Nephron (organoid): Measurements from ENCODE around the gene CELF4.

Source experiments
- H3K27ac Mint-ChIP-seq, 3 experiments: 2 replicates each; pipeline ENCODE4 v1.8.0; 2020; ENCODE audit warnings: mixed read lengths in 3 of 3, mild to moderate bottlenecking in 2 of 3, moderate library complexity in 1 of 3
- H3K27me3 Mint-ChIP-seq: 2 replicates; pipeline ENCODE4 v1.8.0; 2021; ENCODE audit warnings: low read depth, mild to moderate bottlenecking, moderate library complexity, mixed read lengths
- H3K36me3 Mint-ChIP-seq: 2 replicates; pipeline ENCODE4 v1.8.0; 2020; ENCODE audit warnings: low read depth, mixed read lengths
- H3K4me1 Mint-ChIP-seq: 2 replicates; pipeline ENCODE4 v1.8.0; 2020; ENCODE audit warnings: mixed read lengths
- H3K4me3 Mint-ChIP-seq, 3 experiments: 2 replicates each; pipeline ENCODE4 v1.8.0; 2020; ENCODE audit warnings: mild to moderate bottlenecking in 3 of 3, mixed read lengths in 3 of 3, moderate library complexity in 2 of 3
- H3K9me3 Mint-ChIP-seq: 2 replicates; pipeline ENCODE4 v1.8.0; 2020; ENCODE audit warnings: mixed read lengths
- TF ChIP-seq, protein P1 (sequence below), 3 experiments: fragments of 200-600 bp; sonication (generic); IDR thresholded peaks; one replicate each; pipeline ENCODE4 v1.5.0; 2021; ENCODE audit warnings: antibody characterized with exemption in 3 of 3; ENCODE audit not compliant: unreplicated experiment in 3 of 3

The CELF4 gene

DNA sequence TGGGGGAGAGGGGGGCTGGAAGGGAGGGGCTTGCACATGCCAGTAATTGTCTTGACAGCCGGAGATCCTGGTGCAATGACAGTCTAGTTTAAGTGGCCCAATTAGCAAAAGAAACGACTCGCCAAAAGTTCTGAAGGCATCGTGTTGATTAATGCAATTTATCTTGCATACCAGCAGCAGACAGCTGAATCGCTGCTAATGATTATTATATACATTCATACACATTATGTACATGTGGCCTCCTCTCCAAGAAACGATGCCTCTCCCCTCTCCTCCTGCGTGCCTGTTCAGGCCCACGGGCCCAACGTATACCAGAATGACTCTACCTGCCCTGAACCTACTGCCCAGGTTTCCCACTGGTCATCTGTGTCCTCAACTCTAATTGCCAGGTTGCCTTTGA is 214.5 kb downstream of the CELF4 start:
- Mint-ChIP-seq H3K4me3 (no peak overlapping the region), H3K27ac (no peak overlapping the region), H3K36me3 (no peaks in the 10 kb centered on the region), H3K4me1 (no peaks in the 10 kb centered on the region), H3K9me3 (no peaks in the 10 kb centered on the region), H3K27me3 (peaks cover 20% of the 10 kb centered on the region)
- TF ChIP-seq, protein P1, sequence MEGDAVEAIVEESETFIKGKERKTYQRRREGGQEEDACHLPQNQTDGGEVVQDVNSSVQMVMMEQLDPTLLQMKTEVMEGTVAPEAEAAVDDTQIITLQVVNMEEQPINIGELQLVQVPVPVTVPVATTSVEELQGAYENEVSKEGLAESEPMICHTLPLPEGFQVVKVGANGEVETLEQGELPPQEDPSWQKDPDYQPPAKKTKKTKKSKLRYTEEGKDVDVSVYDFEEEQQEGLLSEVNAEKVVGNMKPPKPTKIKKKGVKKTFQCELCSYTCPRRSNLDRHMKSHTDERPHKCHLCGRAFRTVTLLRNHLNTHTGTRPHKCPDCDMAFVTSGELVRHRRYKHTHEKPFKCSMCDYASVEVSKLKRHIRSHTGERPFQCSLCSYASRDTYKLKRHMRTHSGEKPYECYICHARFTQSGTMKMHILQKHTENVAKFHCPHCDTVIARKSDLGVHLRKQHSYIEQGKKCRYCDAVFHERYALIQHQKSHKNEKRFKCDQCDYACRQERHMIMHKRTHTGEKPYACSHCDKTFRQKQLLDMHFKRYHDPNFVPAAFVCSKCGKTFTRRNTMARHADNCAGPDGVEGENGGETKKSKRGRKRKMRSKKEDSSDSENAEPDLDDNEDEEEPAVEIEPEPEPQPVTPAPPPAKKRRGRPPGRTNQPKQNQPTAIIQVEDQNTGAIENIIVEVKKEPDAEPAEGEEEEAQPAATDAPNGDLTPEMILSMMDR (IDR thresholded peaks at IDR 0.05; ENCODE audit: unreplicated experiment in 3 of 3) = no peak

DNA sequence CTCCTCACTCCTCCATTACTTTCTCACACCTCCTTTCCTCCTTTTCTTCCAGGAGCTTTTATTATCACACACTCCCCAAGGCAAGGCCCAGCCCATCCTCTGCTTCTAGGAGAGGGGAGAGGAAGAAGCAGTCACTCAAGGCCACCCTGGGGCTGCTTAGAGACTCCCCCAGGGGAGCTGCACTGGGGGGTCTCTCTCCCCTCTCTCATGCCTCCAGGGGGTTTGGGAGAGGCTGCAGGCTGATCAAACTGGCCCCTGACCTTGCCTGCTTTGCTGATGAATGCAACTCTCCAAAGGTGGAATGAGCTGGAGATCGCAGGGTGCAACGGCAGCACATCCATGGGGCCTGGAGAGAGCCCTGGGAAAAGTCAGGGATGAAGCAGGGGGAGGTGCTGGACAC is 216.9 kb downstream of the CELF4 start:
- Mint-ChIP-seq H3K4me3 (no peak overlapping the region), H3K27ac (no peak overlapping the region), H3K9me3 (no peaks in the 10 kb centered on the region), H3K36me3 (no peaks in the 10 kb centered on the region), H3K27me3 (peaks cover 31% of the 10 kb centered on the region), H3K4me1 (no peaks in the 10 kb centered on the region)
- TF ChIP-seq, protein P1 (IDR thresholded peaks at IDR 0.05; ENCODE audit: unreplicated experiment in 3 of 3) = no peak

DNA sequence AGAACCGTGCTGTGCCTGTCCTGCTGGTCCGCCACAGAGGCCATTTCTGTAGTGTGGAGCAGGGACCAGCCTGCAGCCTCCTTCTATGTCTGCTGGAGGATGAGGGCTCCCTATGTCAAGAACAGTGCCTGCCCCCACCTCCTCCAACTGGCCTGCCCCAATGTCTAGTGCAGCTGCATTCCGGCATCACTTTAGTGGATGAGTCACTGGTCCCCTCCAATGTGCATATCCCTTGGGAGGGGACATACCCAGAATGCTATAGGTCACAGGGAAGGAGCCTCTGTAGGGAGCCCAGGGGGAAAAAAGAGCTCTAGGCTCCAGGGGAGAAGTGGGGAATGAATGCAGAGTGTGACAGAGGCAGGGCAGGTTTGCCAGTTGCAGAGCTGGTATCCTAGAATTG is 219.6 kb downstream of the CELF4 start:
- Mint-ChIP-seq H3K9me3 (no peaks in the 10 kb centered on the region), H3K4me3 (no peak overlapping the region), H3K36me3 (no peaks in the 10 kb centered on the region), H3K27me3 (peaks cover 32% of the 10 kb centered on the region), H3K4me1 (no peaks in the 10 kb centered on the region), H3K27ac (no peak overlapping the region)
- TF ChIP-seq, protein P1 (IDR thresholded peaks at IDR 0.05; ENCODE audit: unreplicated experiment in 3 of 3) = no peak

DNA sequence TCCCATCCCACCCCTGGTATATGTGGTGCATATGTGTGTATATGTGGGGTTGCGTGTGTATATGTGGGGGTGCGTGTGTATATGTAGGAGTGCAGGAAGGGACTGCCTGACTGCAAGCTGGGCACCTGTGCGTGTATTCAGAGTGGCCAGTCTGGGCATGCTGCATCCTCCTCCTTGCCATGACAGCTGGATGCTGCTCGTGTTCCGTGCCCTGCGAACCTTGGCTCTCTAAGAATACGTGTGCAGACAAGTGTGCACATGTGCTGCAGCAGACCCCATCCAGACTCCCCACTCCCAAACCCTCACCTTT is 222.1 kb downstream of the CELF4 start:
- Mint-ChIP-seq H3K9me3 (no peaks in the 10 kb centered on the region), H3K36me3 (no peaks in the 10 kb centered on the region), H3K4me3 (no peak overlapping the region), H3K27me3 (peaks cover 36% of the 10 kb centered on the region), H3K27ac (no peak overlapping the region), H3K4me1 (no peaks in the 10 kb centered on the region)
- TF ChIP-seq, protein P1 (IDR thresholded peaks at IDR 0.05; ENCODE audit: unreplicated experiment in 3 of 3) = no peak

DNA sequence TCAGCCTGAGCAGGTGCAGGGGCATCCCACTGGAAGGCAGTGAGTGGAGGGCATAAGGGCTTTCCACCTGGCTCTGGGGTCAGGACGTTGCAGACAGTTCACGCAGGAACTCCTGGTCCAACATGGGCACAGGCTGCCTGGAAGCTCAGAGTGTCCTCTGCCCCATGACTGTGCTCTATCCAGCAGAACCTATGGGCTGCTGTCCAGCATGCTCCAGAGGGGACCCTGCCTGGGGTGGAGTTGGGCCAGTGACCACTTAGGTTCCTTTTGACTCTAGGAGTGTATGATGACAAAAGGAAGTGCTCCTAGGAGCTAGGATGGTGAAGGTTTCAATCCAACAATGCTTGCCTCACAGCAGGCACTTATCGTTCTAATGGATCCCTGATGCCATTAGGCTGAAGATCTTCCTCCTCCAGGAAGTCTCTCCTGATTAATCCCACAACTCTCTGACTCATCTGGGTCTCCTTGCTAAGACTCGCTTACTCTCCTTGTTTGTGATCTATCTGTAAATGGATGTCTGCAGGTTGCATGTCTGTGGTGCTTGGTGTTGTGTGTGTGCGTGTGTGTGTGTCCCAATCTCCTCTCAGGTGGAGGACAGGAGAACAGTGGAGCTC is 224.0 kb downstream of the CELF4 start:
- TF ChIP-seq, protein P1 (IDR thresholded peaks at IDR 0.05; ENCODE audit: unreplicated experiment in 3 of 3) = no peak
- Mint-ChIP-seq H3K9me3 (no peaks in the 10 kb centered on the region), H3K36me3 (no peaks in the 10 kb centered on the region), H3K4me1 (no peaks in the 10 kb centered on the region), H3K27me3 (peaks cover 32% of the 10 kb centered on the region), H3K4me3 (no peak overlapping the region), H3K27ac (no peak overlapping the region)

DNA sequence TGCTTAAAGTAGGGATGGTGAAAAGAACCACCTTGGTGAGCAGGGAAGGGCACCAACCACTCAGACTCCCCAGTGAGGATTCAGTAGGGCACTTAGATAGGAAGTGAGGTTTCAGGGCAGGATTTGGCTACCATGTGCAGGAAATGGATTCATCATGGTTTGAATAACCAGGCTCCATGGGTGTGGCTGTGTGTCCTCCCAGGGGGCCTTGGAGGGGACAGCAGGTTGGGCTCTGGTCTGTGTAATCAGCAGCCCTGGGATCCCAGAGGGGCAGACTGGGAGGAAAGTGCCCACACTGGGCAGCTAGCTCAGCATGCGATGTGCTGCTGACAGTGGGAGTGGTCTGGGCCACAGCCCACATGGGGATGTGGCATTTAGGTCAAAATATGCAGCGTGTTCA is 224.6 kb downstream of the CELF4 start:
- H3K27ac Mint-ChIP-seq = no peak overlapping the region
- TF ChIP-seq, protein P1 (IDR thresholded peaks at IDR 0.05; ENCODE audit: unreplicated experiment in 3 of 3) = no peak
- H3K27me3 Mint-ChIP-seq = peaks cover 28% of the 10 kb centered on the region
- no peaks in the 10 kb centered on the region for H3K9me3 Mint-ChIP-seq
- no peaks in the 10 kb centered on the region for H3K4me1 Mint-ChIP-seq
- no peak overlapping the region for H3K4me3 Mint-ChIP-seq
- H3K36me3 Mint-ChIP-seq = no peaks in the 10 kb centered on the region
